Sciatic nerve (tissue), 2 donors: ENCODE results near the gene LYPD1. TPM values are rescaled to one million over a fixed set of nuclear protein-coding genes. Genes with fewer than 3 reads are reported as not detected.
A peak's percentile ranks its signal among the peaks of the same experiment; 100 is the strongest.

Experiments used
- ATAC-seq: fragments of 200-7000 bp; cut with Tn5 transposase; one replicate; pipeline ENCODE4 v1.9.1; 2020; ENCODE audit warnings: mild to moderate bottlenecking, moderate library complexity
- DNase-seq: peaks from one replicate; pipeline ENCODE4 v3.0.0-alpha.2; 2020; ENCODE audit warnings: low spot score
- intact Hi-C: fragments of 100-400 bp; cut with DNase I; formaldehyde crosslinking; loops from one replicate; pipeline ENCODE4 v1.14.2; 2022
- total RNA-seq: library from RNA; stranded (reverse); fragmentation: NEBNext Ultra II Directional; extraction: Animal tissue kit (Norgen Biotek cat#: 25700); gene quantifications from one replicate; pipeline ENCODE4 v1.2.1, GENCODE V29; 2021
- donor health status: DM: no; HTN: no; CAD: no.
- donor health status: DM: no; HTN: no; CAD: no.

Gene LYPD1
- total RNA-seq, 1 donor from 2014 or later = 1.2 TPM

DNA sequence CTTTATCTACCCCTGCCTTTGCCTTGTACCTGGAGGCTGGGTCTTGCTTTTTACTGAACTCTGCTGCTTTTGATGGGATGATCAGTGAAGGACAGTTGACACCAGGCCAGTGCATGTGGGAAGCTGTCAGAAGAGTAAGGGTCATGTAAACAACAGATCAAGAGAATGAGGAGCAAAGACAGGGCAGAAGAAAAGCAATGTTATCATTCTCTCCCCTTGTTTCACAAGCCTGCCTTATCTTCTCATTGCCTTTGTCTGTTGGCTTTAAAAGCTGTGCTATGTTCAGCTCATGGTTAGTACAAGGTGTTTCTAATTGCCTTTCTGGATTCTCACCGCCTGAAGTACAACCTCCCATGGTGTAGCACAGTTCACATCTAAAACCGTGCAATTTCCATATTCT is 27.6 kb downstream of the LYPD1 start:
- DNase-seq (no peak), ATAC-seq (no peak)
- intact Hi-C loops = no loop called here

DNA sequence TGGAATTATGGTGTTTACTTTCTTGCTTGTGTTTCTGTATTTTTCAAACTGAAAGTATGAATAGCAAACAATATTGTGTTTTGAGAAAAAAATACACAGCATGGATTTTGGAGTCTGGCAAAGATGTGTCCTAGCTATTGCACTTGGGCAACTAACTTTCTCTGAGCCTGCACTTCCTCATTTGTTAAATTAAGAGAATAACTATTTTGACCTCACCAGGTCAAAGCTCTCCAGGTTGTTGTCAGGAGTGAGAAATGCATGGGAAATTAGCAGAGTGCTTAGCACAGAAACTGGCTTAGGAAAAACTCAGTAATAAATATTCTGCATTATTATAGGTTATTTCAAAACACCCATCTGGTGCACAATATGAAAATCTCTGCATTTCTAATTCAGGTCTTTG is 28.2 kb downstream of the LYPD1 start:
- no peak for ATAC-seq

DNA sequence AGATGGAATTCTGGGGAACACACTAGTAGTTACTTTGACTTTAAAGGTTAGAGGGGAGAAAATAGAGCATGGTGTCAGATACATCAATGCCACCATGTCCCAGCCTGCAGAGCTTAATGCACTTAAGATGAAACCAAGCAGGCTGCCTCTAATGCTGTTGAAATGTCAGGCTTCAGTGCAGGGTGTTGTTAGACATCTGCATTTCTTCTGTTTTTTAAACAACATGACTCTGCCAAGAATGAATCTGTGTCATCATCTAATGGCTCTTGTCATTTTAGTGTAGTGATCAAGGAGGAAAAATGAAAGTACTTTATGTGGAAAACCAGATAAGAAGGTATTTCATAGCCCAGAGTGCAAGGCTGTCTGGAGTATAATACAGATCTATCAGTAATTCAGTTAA is 29.9 kb downstream of the LYPD1 start:
- ATAC-seq = no peak
- intact Hi-C loops = no loop called here
- DNase-seq = no peak

More for the DNA sequence above, 28.2 kb downstream of the LYPD1 start:
- intact Hi-C loops = no loop called here
- no peak for DNase-seq

DNA sequence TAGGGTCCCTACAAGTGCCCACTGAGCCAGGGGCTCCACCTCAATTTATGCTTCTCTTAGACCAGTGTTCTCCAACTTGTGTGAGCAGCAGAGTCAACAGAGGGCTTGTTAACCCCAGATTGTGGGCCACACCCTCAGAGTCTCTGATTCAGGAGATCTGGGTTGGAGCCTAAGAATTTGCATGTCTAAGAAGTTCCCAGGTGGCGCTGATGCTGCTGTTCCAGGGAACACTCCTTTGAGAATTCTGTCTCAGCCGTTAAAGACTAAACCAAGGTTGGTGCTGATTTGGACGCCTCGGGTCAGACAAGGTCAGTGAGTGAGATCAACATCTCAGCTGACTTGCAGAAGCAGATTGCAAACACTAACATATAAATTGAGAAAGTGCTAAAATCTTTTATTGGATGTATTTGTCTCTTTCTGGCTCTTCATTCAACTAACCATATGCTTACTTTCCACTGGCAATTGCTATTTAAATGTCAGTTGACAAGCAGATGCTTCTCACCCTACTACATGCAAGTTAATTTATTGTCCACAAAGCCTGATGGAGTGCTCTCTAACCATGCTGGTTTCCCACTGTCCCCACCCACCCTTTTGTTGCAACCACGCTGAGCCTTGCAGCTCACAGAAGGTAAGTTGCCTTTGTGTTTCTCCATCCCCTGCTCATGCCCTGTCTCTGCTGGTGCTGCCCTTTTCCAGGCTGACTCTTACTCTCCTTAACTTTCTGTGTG is 31.5 kb downstream of the LYPD1 start:
- ATAC-seq (no peak), DNase-seq (no peak)
- intact Hi-C loops = no loop called here

DNA sequence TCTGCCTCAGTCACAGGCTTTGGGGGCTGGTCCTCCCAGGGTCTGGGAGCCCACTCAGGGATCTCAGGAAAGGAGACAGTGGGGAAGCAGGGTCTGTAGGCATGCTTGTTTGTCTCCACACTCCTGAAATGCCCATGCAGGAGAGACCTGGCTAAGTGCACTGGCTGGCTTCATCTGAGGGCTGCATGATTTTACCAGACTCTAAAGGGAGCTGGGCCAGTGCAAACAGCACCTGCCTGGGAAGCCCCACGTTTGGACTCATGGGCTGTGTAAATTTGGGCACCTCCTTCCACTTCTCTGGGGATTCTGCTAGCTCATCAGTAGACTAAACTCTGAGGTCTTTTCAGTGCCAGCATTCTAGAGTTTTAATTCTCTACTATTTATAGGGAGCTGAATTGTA is 33.7 kb downstream of the LYPD1 start:
- intact Hi-C loops = no loop called here
- ATAC-seq = no peak
- no peak for DNase-seq

GRCh38 chr2:132633635-132634034 is 36.4 kb downstream of the LYPD1 start:
- no peak for DNase-seq
- no peak for ATAC-seq
- intact Hi-C loops = no loop called here

GRCh38 chr2:132632000-132632649 is 37.9 kb downstream of the LYPD1 start:
- ATAC-seq (peak; percentile 45), DNase-seq (no peak)
- intact Hi-C loops = no loop called here

DNA sequence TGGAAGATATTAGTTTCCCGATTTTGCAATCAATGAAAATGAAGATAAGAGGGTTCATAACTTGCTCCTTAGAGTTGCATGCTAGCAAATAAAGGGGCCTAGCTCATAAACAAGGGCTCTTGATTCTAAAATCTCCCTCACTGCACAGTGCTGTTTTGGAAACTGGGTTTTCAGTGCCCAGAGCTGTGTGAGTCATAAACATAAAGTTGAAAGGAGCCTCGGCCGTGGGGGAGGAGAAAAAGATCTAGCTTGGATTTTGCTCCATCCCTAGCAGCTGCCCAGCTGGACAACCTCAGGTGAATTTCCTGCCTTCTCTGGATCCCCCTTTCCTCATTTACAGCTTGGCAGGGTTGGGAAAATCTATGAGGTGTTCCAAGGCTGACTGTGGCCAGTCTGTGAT is 42.5 kb downstream of the LYPD1 start:
- DNase-seq = no peak
- no peak for ATAC-seq
- intact Hi-C loops = no loop called here

- DNase-seq (no peak), ATAC-seq (peak; percentile 74)
- intact Hi-C loops = no loop called here
These were observed 46.7 kb downstream of the LYPD1 start for GRCh38 chr2:132623096-132623839.

DNA sequence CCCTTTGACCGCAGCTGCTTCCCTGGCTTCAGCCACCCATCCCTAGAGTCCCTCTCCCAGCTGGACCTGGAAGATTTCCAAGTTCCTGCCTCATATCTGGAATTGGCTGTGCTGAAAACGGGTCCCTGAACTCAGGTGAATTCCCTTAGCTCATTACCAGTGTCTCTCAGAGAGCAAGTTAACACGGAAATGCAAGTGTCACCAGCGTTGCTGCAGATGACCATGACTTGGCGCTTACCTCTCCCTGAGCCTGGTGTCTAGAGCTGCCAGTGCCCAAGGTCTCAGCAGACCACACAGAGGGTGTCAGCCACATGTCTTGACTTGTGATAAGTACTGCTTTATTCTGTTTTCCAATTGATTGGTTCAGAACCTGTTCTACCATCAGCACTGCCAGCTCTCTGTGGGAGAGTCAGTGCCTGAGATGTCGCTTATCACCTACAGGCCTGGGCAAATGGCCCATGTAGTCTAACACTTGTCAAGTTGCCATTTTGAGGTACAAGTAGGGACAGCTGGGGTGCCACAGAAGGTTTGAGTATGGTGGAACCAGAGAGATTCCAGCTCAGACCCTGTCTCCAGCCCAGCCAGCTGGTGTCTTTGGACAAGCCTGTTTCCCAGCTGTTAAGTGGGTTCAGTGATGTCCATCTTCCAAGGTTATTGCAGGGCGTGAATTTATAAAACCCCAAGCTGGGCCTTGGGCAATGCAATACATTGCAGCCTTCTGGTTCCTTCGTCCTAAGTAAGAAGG is 48.7 kb downstream of the LYPD1 start:
- DNase-seq = no peak
- ATAC-seq = no peak
- intact Hi-C loops = no loop called here

GRCh38 chr2:132620115-132620514 is 49.9 kb downstream of the LYPD1 start:
- intact Hi-C loops = no loop called here
- no peak for DNase-seq
- ATAC-seq = no peak

DNA sequence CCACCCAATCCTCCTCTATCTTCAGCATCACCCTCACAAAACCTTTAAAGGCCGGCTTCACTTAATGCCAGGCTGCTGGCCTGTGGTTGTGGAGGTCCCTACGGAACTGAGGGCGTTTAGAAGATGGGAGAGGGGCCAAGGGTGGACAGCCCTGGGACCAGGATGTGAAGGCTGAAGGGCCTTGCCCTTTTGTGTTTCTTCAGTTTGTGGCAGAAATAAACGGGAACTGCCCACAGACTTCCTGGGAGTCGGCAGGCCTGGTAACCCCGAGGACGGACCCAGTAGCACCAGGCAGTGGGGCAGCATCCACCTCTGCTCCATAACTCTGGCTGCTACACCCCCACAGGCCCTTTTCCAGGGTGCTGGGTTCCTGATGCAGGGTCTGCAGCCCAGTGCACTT is 51.3 kb downstream of the LYPD1 start:
- intact Hi-C loops = no loop called here
- DNase-seq (no peak), ATAC-seq (no peak)

- DNase-seq (no peak), ATAC-seq (no peak)
These were observed 52.0 kb downstream of the LYPD1 start for GRCh38 chr2:132617989-132618388.

DNA sequence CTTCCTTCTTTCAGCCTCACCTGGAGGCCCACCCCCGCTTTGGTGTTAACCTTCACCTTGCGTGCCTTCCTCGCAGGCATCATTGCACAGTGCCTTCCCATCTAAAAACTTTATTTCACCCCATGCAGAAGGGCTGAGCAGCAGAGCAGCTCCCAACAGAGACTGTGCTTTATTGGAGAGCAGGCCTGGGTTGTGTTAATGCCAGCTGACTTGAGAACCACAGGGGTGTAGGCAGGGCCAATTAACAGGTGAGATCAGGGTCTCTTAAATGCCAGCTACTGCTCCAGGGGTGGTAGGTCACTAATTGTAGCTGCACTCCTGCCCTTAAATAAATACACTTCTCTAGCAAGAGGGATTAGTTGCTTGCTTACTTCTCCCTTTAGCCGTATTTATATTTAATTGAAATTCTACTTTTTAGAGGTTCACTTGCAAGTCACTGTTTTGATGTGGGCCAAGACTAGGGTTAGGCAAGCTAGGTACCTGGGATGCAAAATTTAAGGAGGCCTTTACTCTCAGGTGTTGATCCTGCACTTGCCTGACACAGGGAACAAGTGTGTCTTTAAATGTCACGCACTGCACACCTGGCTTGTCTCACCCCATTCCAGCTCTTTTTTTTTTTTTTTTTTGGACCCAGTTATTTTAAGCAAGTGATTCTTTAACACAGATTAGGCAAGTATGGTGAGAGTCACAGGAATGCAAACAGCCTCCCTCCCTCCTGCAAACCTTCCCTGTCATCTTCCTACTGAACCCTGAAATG is 54.5 kb downstream of the LYPD1 start:
- no peak for ATAC-seq
- intact Hi-C loops = no loop called here

More at GRCh38 chr2:132617989-132618388, 52.0 kb downstream of the LYPD1 start:
- intact Hi-C loops = no loop called here

GRCh38 chr2:132611719-132612118 is 58.3 kb downstream of the LYPD1 start:
- DNase-seq = no peak
- ATAC-seq = no peak
- intact Hi-C loops = no loop called here

More for the DNA sequence above, 54.5 kb downstream of the LYPD1 start:
- no peak for DNase-seq

- no peak for DNase-seq
- intact Hi-C loops = no loop called here
- ATAC-seq = no peak
These were observed 60.7 kb downstream of the LYPD1 start for GRCh38 chr2:132609101-132609890.

DNA sequence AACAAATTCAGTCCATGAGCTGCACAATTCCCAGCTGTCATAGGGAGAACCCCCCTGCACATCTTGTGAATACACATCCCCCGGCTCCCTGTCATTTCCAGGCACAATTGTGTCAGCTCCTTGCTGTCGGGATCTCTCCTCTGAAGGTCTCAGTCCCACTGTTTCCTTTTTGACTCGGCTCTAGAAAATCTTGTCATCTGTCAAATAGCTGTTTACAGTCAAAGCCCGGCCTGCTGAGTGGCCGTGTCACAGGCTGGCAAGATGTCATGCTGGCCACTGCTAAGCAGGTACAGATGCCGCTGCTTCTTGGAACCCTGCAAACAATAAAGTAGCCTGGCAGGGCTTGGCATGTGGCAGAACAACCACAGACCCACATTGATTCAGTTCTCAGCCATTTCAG is 61.7 kb downstream of the LYPD1 start:
- ATAC-seq = no peak
- DNase-seq = no peak
- intact Hi-C loops = no loop called here
